Measurements from ENCODE around the gene FKBP4. TPM values are rescaled to one million over a fixed set of nuclear protein-coding genes. Genes with fewer than 3 reads are reported as not detected.

The FKBP4 gene
- total RNA-seq, 1 donor from 2014 or later: 81.6 TPM

DNA sequence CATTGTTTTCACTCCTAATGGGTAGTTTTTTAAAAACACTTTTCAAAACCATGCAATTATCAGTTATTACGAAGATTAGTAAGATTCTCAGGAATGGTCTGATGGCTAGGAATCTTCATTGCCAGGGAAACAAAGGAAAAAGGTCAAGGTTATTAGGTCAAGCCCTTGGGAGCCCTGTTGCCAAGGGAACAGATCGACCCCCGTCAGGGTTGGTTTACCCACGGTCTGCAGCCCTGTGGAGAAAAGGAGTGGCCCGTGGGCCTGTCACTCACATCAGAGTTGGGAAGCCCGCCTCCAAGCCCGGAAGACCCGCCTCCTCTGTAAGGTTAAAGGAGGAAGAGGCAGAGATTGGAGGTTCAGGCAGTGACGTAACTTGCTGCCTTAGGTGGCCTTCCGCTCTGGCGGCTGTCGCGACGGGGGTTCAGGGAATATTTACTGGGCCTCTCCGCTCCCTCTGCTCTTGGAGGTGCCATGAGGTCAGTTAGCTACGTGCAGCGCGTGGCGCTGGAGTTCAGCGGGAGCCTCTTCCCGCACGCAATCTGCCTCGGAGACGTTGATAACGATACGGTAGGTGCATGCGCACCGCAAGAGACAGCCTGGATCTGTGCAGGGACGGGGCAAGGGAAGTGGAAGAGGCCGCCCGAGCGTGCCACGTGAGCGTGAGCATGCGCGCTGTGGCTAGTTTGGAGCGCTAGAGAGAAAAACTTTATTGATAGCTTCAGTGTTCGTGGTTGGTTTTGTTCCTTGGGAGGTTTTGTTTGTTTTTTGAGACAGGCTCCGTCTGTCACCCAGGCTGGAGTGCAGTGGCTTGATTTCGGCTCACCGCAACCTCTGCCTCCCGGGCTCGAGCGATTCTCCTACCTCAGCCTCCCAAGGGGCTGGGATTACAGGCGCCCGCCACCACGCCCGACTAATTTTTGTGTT is 17.8 kb downstream of the FKBP4 start, which contains the start of gene ITFG2:
Gene ITFG2 (plus strand): TSS at position 379 of the 924 bp plus-strand sequence. CDS start 93 bp downstream, at position 472.
- TF ChIP-seq, protein P1, sequence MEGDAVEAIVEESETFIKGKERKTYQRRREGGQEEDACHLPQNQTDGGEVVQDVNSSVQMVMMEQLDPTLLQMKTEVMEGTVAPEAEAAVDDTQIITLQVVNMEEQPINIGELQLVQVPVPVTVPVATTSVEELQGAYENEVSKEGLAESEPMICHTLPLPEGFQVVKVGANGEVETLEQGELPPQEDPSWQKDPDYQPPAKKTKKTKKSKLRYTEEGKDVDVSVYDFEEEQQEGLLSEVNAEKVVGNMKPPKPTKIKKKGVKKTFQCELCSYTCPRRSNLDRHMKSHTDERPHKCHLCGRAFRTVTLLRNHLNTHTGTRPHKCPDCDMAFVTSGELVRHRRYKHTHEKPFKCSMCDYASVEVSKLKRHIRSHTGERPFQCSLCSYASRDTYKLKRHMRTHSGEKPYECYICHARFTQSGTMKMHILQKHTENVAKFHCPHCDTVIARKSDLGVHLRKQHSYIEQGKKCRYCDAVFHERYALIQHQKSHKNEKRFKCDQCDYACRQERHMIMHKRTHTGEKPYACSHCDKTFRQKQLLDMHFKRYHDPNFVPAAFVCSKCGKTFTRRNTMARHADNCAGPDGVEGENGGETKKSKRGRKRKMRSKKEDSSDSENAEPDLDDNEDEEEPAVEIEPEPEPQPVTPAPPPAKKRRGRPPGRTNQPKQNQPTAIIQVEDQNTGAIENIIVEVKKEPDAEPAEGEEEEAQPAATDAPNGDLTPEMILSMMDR (IDR thresholded peaks at IDR 0.05; ENCODE audit: insufficient read depth, low read length, severe bottlenecking): no peak
- FAIRE-seq: no peak

DNA sequence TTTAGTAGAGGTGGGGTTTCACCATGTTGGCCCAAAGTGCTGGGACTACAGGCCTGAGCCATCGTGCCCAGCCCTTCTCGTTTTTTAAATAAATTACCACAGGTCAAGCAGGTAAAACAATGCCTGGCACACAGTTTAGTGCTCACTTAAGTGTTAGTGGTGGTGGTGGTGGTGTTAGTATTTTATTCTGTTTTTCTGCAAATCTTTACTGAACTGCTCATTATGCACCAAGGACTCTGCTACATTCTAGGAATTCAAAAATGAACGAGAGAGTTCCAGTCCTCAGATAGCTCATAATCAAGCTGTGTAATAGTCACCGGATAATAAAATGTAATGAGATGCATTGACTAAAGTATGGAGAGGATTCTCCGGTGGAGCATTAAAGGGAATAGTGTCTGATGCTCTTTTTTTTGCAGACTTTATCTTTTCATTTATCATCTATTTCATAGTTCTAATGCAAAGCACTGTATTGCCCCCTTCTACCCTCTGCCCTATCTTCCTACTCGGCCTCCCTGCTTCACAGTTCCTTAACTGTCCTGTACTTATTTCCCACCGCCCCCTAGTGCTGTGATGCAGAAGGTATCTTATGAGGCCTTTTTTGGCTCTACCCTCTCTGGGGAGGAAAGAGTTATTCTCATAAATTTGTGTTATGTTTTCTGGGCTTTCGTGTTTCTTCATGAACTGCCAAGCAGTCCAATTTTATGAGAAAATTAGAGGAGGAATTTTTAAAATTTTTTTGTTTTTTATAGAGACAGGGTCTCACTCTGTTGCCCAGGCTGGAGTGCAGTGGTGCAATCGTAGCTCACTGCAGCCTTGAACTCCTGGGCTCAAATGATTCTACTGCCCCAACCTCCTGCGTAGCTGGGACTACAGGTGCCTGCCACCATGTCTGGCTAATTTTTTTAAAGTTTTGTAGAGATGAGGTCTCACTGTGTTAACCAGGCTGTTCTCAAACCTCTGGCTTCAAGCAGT is 18.7 kb downstream of the FKBP4 start:
- Histone ChIP-seq H3K27me3 (ENCODE audit: control insufficient read depth, insufficient read depth, low read length) (no peaks in the 10 kb centered on the region), H3K4me3 (ENCODE audit: low read depth, low read length) (peak overlapping the region; percentile 85), H3K36me3 (ENCODE audit: control insufficient read depth, insufficient read depth, low read length) (peaks cover 6% of the 10 kb centered on the region)
- FAIRE-seq (no peak), DNase-seq (ENCODE audit: low read depth) (peak; percentile 53)
- TF ChIP-seq, protein P1 (IDR thresholded peaks at IDR 0.05; ENCODE audit: insufficient read depth, low read length, severe bottlenecking): peak; percentile 57

More for the DNA sequence above, 17.8 kb downstream of the FKBP4 start, which contains the start of gene ITFG2:
- Histone ChIP-seq H3K27me3 (ENCODE audit: control insufficient read depth, insufficient read depth, low read length) (no peaks in the 10 kb centered on the region), H3K4me3 (ENCODE audit: low read depth, low read length) (peak within 1 kb of the TSS; percentile 85), H3K36me3 (ENCODE audit: control insufficient read depth, insufficient read depth, low read length) (no peaks in the 10 kb centered on the region)
- DNase-seq (ENCODE audit: low read depth): peak; percentile 95

DNA sequence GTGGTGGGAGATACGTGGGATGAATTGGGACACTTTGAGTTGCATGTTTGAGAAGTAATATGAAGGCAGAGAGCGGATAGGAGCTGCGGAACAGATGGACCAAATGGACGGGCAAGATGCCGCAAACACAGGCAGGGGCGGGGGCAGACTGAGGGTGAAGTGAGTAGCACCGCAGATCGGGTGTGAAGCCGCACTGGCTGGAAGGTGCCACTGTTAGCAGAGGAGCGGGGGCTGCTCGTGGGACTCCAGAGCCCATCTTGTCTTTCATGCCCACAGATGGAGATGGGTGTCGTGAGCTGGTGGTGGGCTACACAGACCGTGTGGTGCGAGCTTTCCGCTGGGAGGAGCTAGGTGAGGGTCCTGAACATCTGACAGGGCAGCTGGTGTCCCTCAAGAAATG is 25.0 kb downstream of the FKBP4 start:
- no peak for FAIRE-seq
- TF ChIP-seq, protein P1 (IDR thresholded peaks at IDR 0.05; ENCODE audit: insufficient read depth, low read length, severe bottlenecking): no peak

DNA sequence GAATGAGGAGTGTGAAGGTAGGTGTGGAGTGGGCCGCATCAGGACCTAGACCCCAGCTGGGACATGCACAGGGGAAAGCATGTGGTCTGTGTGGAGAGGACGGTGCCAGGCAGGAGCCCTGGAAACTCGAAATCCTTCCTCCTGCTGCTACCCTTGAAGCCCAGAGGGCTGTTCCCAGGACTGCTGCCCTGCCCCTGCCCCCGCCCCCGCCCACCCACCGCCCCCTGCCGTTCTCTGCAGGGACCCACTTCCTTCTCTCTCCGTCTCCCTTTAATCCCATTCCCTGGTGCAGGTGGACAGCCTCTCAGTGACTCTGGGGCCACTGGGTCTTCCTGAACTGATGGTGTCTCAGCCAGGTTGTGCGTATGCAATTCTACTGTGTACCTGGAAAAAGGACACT is 25.7 kb downstream of the FKBP4 start:
- TF ChIP-seq, protein P1 (IDR thresholded peaks at IDR 0.05; ENCODE audit: insufficient read depth, low read length, severe bottlenecking): no peak
- Histone ChIP-seq H3K4me3 (ENCODE audit: low read depth, low read length) (no peak overlapping the region), H3K27me3 (ENCODE audit: control insufficient read depth, insufficient read depth, low read length) (no peaks in the 10 kb centered on the region), H3K36me3 (ENCODE audit: control insufficient read depth, insufficient read depth, low read length) (peaks cover 25% of the 10 kb centered on the region)
- DNase-seq (ENCODE audit: low read depth) (no peak), FAIRE-seq (no peak)

More for the DNA sequence above, 25.0 kb downstream of the FKBP4 start:
- H3K36me3 ChIP-seq (ENCODE audit: control insufficient read depth, insufficient read depth, low read length): peaks cover 24% of the 10 kb centered on the region
- no peak overlapping the region for H3K4me3 ChIP-seq (ENCODE audit: low read depth, low read length)
- H3K27me3 ChIP-seq (ENCODE audit: control insufficient read depth, insufficient read depth, low read length): no peaks in the 10 kb centered on the region
- DNase-seq (ENCODE audit: low read depth): no peak

DNA sequence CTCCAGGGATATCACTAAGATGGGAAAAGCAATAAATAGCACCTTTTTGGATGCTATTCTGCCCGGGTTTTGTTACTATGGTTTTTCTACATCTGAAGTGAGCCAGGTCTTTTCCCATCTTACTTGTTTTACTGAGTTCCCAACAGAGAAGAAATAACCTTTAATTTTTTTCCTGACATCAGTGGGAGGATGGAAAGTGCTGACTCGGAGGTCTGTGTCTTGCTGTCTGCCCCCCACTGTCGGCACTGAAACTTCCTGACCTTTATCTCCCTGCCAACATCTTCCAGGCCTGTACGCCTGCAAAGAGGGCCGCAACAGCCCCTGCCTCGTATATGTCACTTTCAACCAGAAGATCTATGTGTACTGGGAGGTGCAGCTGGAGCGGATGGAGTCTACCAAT is 28.7 kb downstream of the FKBP4 start:
- DNase-seq (ENCODE audit: low read depth) (no peak), FAIRE-seq (no peak)
- no peaks in the 10 kb centered on the region for H3K27me3 ChIP-seq (ENCODE audit: control insufficient read depth, insufficient read depth, low read length)
- no peak overlapping the region for H3K4me3 ChIP-seq (ENCODE audit: low read depth, low read length)
- TF ChIP-seq, protein P1 (IDR thresholded peaks at IDR 0.05; ENCODE audit: insufficient read depth, low read length, severe bottlenecking): no peak
- H3K36me3 ChIP-seq (ENCODE audit: control insufficient read depth, insufficient read depth, low read length): peaks cover 31% of the 10 kb centered on the region

Data from bronchial epithelial cell (primary cell).